Right renal cortex interstitium (tissue), 3 donors: ENCODE results near the gene SIGLEC11. TPM values are rescaled to one million over a fixed set of nuclear protein-coding genes. Genes with fewer than 3 reads are reported as not detected.
"Not testable (repeated sequence)": the region's sequence is repeated elsewhere in the genome, so short reads cannot be mapped to it uniquely, and the experiment has no call there.

ENCODE experiments used
- DNase-seq, 3 donors: peaks; one replicate each; pipeline ENCODE4 v3.0.0-alpha.2; 2013; ENCODE audit warnings: low read depth in 3 of 3, low spot score in 2 of 3
- polyA plus RNA-seq, 3 donors: library from polyadenylated mRNA; unstranded; fragments of 120-200 nt; gene quantifications; one replicate each; pipeline ENCODE4 v1.2.1, GENCODE V29; 2013; ENCODE audit not compliant: insufficient read length in 3 of 3

The SIGLEC11 gene, protein sequence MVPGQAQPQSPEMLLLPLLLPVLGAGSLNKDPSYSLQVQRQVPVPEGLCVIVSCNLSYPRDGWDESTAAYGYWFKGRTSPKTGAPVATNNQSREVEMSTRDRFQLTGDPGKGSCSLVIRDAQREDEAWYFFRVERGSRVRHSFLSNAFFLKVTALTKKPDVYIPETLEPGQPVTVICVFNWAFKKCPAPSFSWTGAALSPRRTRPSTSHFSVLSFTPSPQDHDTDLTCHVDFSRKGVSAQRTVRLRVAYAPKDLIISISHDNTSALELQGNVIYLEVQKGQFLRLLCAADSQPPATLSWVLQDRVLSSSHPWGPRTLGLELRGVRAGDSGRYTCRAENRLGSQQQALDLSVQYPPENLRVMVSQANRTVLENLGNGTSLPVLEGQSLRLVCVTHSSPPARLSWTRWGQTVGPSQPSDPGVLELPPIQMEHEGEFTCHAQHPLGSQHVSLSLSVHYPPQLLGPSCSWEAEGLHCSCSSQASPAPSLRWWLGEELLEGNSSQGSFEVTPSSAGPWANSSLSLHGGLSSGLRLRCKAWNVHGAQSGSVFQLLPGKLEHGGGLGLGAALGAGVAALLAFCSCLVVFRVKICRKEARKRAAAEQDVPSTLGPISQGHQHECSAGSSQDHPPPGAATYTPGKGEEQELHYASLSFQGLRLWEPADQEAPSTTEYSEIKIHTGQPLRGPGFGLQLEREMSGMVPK
- 1 to 10 TPM; 3.9 to 4.8 (median 4.6) TPM for polyA plus RNA-seq

DNA sequence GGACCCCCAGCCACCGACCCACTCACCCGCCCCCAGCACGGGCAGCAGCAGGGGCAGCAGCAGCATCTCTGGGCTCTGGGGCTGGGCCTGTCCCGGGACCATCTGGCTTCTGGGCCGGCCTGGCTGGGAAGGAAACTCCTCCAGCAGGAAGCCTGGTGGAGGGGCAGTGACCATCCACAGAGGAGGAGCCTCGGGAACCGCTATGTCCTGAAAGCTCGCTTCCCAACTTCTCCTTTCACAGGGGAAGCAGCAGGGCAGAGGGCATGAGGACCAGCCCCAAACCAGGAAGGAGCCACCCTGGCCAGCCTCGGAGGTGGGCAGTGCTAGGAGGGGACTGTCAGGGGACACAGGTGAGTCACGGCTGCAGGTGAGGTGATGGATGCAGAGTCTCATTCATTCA, at the start of gene SIGLEC11:
Gene SIGLEC11, minus strand, starts transcription at position 193 of the 400 bp plus-strand sequence. Its CDS starts 91 bp downstream, at position 102.
- DNase-seq: not testable (repeated sequence)

DNA sequence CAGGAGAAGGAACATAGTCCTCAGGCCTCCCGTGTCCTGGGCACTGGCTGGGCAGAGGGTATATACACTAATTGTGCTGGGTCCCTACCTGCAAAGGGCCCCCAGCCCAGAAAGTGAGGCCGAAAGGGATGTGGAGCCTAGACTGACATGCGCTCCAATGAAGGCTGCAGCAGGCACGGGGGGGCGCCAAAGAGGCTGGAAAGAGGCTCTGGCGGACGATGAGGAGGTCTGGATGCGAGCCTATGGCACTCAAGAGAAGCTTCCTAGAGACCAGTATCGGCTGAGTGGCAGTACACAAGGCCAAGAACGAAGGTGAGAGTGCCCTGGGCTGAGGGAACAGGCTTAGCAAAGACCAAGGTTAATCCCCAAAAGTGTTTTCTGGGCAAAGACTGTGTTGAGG, 47.6 kb upstream of the SIGLEC11 start:
- no peak for DNase-seq

DNA sequence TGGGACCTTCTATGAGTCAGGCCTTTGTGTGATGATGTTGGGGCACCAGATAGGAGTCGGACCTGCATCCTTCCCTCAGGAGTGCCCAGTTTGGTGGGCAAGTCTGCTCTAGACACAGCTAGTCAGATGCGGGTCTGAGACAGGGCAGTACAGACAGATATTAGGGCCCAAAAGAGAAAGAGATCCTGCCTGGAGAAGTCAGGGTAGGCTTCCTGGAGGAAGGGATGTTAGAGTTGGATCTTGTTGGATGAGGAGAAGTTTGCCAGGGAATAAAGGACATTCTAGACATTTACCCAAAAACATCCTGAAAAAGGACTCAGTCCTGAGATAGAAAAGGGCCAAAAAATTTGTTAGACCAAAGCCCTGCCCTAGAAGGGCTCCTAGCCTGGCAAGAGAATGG, 47.0 kb upstream of the SIGLEC11 start:
- DNase-seq: no peak

DNA sequence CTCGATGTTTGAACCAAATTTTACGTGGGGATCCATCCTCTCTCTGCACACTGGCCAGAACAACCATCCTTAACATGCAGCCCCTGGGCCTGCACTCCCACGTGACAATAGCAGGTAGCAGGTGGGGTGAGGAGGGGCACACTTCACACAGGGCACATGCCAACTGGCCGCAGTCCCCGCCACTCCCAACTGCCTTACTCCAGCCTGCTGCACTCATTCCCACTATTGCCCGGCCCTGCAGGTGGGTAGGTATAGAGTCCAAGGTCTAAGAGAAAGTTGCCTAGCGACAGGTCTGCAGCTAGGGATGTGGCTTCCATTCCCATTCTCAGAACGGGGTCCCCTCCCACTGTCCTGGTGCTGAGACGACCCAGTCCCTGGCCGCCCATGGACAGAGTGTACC, 46.2 kb upstream of the SIGLEC11 start:
- DNase-seq: no peak

DNA sequence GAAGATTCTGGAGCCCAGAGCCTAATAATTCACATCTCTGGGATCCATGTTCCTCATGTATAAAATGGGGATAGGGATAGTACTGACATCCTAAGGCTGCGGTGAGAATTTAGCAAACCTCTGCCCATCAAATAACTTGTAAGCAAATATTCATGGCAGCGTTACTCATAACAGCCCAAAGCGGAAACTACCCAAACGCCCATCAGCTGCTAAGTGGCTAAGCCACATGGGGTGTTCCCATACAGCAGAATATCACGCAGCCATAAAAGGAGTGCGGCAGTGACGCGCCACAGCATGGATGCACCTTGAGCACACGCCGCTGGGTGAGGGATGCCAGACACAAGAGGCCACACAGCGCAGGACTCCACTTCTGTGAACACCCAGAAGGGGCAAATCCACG, 44.5 kb upstream of the SIGLEC11 start:
- DNase-seq: no peak

DNA sequence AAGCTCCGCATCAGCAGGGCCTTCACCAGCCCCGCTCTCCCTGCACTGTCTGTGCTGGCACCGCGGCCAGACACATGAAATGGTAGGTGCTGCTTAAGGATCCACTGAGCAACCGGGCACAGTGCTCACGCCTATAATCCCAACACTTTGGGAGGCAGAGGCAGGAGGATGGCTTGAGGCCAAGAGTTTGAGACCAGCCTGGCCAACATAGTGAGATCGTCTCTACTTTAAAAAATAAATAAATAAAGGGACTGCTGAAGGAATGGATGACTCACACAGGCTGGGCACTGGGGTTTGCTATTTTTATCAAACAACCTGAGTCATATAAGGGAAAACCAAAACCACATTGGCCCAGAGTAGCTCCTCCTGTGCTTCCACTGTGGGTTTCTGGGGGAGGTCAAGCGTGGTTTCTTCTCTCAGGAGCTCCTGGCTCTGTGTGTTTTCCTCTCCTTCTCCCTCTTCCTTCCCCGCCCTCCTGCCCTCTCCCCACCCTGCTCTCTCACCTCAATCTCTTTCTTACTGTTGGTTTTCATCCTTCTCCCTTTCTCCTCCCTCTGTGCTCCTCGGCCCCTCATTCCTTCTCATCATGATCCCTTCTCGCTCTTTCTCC, 42.9 kb upstream of the SIGLEC11 start:
- DNase-seq: no peak

DNA sequence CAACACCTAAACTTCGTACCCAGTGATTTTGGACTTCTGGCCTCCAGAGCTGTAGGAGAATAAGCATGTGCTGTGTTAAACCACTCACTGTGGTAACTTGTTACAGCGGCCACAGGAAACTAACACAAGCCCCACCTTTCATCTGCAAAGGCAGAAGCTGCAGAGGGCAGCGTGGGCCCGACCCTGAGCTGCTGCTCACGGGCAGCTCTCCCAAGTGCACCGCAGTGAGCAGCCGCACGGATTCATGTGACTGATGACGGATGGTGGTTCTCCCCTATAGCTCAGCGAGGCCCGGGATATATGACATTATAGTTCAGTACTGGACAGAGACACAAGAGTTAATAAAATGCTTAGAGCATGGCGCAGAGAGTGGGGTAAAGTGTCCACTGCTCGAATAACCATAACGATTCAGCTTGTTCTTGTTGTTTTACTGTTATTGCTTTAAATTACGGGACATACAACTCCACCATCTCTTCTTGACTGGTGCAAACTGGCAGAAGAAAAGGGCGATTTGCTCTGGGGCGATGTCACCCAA, 42.3 kb upstream of the SIGLEC11 start:
- DNase-seq: no peak

DNA sequence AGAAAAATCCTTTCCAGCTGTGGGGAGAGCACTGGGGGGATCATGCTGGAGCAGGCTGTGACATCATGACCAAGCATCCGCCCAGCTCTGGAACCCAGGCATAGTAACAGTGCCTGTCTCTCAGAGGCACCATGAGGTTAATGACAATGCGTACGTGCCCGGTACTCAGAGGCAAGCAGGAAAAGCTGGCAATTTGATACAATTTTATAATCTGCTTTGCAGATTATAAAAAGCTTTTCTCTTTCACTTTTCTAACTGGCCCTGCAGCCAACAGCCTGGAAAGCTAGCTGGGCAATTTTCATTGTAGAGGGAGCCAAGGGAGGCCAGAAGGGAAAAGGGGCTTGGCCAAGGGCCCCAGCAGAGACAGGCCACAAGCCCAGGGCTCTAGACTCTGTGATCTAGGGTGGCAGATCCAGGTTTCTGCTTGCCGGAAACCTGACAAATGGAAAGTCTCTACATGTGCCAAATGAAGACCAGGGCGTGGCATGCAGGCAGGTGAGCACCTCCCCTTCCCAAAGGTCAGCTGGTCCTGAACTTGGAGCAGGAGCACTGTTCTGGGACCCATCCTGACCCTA, 41.5 kb upstream of the SIGLEC11 start:
- no peak for DNase-seq

DNA sequence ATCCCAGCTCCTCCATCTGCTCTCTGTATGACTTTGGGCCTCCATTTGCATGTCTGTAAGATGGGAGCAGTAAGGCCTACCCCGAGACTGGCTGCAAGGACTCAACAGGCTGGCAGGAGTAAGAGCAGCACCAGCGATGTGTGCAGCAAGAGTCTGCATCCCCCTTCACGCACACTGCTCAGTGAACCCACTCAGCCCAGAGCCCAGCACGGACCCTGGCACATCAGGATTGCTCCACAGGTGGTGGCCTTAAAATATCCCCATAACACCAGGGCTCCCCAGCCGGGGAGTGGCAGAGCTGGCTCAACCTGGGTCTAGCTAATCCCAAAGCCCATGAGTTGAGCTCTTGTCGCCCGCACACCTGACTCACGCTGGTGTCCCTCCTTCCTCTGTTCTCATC, 40.8 kb upstream of the SIGLEC11 start:
- DNase-seq: no peak

DNA sequence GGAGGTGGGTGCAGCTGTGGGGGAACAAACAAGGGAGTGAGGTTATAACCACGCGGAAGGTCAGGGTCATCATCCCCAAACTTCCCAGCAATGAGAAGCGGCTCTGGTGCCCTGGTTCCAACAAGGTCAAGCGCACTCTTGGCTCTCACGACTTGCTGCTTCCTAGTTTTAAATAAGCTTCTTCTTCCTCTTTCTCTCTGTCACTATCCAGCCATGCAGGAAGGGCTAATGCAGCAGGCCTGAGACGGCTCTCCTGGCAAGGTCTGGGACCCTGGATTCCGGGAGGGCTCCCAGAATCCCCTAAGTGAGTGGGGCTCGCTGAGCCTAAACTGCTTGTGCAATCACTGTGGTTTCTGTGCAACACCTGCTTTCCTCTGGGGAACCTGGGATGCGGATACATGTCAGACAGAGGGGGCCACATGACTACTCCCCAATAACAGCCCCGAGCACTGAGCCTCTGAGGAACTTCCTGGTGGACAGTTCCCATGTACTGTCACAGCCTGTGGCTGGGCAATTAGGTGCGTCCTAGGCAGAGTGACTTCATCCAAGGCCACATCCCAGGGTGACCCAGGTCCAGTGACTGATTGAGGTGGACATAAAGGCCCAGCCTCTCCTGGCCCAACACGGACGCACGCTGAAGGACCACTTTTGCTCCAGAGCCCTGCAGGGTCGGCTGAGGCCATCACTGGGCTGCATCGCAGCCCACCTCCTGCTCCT, 40.0 kb upstream of the SIGLEC11 start:
- no peak for DNase-seq

DNA sequence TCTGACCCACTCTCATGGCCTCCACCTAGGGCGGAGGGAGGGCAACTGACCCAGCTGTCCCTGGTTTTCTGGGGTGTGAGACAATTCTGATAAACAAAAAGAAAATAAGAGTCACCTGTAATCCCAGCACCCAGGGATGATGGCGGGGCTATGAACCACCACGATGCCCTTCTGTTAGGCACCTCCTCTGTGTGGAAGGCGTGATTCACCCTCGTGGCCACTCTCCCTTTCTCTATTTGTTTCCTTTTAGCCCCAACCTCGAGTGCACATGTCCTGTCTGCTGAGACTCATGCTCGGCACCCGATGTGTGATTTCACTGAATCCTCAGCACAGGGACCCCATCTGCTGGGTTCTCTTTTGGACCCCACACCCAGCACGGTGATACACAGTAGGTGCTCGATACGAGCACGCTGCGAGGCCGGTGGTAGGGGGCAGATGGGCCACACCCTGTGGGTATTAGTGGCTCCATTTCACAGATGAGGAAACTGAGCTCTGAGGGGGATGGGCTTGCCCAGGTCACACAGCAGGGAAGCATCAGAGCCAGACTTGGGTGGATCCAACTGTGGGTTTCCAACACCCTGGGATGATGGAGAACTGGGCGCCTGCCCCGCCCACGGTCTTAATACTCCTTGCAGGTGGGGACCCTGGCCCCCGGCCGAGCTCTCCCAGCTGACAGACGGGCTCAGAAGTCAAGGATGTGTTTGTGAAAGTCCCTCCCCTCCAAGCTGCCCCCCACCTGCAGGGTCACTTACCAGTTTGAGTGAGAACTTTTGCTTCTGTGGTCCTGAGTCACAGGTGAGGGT, 39.3 kb upstream of the SIGLEC11 start:
- no peak for DNase-seq

DNA sequence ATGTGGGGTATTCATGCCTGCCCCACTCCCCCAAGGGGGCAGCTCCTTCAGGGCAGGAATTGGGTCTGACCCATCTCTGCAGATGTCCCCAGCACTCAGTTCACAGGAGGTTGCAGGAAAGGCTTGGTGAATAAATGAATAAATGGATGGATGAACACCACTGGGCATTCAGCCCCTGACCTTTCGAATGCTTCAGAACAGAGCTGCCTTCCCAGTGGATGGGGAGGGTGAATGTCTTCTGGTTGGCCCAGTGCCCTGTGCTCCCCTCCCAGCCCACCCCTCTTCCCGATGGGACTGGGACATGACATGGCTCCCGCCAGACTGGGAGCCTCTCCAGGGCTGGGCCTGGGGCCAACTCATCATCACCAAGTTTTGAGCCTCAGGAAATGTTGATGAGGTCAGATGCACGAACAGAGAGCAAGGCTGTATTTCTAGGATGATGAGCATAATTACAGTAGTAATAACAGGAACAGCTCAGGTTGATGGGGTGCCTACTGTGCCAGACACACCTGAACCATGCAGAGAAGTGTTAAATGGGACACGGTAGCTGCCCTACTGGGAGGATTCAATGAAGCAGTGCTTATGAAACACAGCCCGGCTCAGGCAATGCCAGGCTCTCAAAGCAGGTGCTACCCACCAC, 38.5 kb upstream of the SIGLEC11 start:
- no peak for DNase-seq

DNA sequence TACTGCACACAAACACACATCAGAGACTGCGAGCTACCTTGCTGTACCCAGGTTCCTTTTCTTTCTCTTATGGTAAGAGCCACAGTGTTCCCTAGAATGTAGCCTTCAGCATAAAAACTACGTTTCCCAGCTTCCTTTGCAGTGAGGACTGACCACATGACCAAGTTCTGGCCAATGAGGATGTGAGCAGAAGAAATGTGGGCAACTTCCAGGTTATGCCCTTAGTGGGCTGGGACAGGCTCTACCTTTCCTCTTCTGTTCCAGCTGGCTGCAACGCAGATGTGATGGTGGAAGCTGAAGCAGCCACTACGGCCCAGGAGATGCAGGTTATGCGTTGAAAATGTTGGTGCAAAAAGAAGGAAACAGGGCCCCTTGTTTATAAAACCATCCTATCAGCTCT, 36.7 kb upstream of the SIGLEC11 start:
- DNase-seq: no peak

DNA sequence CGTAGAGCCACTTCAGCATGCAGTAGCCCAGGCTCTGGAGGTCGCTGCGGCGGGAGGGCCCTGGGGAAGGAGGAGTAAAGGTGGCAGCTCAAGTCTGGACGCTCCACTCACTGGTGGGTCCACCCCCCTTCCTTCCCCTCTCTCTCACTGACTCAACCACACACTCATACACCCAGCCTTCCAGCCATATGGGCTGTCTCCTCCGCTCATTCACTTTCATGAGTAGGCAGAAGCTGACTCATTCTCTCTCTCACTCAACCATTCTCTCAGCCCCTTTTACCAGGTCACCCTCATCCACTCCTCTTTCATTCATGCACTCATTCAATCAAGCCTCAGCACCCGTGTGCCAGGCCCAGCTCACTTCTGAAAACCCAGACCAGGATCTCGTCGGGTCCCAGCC, 27.5 kb upstream of the SIGLEC11 start:
- no peak for DNase-seq

DNA sequence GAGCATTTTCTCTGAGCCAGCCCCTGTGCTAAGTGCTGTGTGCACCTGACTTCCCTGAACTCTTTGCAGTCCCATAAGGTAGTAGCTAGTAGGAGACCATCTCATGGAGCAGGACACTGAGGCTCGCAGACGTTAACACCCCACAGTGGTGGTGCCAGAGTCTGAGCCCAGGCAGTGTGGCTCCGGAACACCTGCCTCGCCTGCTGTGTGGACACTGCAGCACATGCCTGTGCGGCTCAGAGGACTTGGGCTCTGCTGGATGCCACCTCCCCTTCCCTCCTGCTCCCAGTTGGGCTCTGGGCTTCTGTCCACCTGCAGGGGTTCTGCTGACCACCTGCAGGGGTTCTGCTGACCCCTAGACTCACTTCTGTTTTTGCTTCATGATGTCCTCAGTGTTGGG, 27.0 kb upstream of the SIGLEC11 start:
- DNase-seq: no peak

DNA sequence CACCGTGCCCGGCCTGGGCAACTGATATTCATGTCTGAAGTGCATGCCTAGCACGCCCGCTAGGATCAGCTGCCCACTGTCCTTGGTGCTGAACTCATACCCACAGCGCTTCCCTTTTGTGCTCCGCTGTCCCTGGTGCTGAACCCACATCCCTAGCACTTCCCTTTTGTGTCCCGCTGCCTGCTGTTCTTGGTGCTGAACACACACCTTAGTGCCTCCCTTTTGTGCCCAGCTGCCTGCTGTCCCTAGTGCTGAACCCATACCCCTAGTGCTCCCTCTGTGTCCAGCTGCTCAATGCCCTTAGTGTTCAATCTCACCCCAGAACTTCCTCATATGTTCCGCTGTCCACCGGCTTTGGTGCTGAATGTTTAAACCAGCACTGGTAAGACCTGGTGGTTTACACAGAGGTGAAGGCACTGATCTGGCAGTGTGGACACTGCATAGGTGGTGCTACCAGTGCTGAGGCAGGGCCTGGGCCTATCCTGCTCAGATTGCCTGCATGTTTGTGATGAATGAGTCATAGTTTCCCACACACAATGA, 26.3 kb upstream of the SIGLEC11 start:
- DNase-seq: peak; percentile 92 to 96 (median 94)

DNA sequence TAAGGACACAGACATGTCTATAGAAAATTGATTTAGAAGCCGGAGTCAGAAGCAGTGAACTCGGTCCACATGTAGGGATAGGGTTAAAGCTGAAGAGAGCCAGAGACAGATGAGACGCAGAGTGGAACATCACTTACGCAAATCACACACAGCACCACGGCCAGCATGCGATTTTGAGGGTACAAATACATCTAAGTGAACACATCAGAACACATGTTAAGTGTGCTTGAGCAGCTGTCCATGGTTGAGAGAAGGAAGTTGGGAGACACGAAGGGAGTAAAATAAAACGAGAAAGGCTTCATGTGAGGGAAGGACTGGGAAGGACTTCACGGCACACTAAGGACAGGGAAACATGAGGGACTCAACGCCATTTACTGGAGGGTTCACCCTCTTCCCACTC, 25.4 kb upstream of the SIGLEC11 start:
- no peak for DNase-seq

DNA sequence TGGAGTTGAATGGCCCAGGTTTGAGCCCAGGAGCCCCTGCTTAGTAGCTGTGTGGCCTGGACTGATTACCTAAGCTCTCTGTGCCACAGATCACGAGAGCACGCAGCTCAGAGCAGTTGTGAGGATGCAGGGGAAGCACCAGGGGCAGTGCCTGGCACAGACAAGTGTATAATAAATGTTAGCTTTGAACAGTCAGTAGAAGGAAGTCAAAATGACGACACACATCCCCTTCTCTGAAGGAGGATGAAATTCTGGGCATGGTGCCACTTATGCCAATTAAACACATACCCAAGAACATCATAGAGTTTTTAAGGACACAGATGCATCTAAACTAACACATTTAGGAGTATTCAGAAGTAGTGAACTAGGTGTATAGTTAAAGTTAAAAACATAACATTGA, 24.9 kb upstream of the SIGLEC11 start:
- DNase-seq: no peak

DNA sequence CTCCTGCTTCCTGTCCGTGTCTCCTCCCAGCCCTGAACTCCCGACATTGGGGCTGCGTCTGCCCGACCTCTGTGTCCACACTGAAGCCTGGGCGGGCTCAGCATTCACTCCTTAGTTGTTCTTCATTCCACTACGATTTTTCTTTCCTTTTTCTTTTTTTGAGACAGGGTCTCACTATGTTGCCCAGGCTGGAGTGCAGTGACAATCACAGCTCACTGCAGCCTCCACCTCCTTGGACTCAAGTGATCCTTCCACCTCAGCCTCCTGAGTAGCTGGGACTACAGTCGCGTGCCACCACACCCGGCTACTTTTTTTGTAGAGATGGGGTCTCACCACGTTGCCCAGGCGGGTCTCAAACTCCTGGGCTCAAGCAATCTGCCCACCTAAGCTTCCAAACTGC, 23.5 kb upstream of the SIGLEC11 start:
- DNase-seq: no peak
